MV-4-11 (cell line): ENCODE data around the gene TMEM129.

Experiments used
- DNase-seq: peaks from one replicate; lab custom pipeline; 2025; lab: John Stamatoyannopoulos, UW

The TMEM129 gene

DNA sequence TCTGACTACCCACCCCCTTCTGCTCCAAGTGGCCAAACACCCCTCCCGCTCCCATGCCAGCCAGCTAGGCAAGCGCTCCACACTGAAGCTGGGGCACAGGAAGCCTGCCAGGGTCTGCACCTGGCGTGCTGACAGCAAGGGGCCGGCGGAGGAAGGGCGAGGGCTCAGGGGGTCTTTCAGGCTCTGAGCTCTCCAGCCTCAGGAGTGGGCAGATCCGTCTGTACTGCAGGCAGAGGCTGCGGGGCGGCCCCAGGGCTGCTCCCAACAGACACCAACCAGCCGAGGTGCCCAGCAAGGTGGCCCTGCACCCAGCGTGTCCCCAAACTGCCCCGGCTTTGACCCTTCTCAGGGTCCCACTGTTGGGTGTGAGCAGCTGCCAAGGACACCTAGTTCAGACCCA, 51.9 kb downstream of the TMEM129 start:
- DNase-seq, result no peak

DNA sequence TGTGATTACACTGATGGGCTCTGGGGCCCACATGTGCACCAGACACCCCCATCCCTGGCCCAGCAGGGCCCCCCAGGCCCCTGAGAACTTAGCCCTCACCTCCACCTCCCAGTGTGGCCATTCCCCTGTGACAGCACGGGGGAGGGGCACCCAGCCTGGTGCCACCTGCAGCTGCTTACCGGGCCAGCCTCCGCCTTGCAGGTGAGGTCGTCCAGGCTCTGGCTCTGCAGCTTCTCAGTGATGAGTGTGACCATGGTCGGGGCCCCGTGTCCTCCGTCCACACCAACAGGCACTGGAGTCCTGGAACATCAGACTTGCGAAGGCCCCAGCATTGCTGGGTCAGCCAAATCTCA, 52.7 kb downstream of the TMEM129 start:
- DNase-seq, result no peak

DNA sequence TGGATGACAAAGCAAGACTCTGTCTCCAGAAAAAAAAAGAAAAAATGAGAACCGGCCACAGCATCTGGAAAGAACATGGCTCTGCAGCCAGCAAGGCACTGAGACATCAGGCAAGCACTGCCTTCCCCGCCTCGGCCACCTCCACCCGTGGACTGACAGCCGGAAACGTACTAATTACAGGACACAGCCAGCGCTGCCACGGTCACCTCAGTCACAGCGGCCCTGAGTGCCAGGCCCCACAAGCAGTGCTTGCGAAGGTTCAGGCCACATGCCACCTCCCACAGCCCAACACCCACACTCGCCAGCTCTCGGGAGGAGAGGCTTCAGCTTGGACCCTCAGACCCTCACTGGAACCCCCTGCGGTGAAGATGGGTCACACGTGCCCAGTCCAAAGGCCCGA, 53.9 kb downstream of the TMEM129 start:
- no peak for DNase-seq

DNA sequence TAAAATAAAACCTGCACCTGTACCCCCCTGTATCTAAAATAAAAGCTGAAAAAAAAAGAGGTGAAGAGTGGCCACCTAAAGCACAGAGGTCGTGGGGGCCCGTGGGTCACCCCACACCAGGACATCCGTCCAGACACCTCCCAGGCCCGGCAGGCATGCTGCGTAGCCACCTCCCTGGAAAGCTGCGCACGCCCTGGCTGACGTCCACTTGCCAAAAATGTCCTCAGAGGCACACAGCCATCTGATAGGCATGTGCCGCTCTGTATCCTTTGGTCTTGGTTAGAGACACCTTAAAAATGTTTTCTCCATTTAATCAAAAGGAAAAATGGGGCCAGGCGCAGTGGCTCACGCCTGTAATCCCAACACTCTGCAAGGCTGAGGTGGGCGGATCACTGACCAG, 54.7 kb downstream of the TMEM129 start:
- DNase-seq, result no peak
